Activated naive CD8-positive, alpha-beta T cell (primary cell): Measurements from ENCODE around the gene PSMG4.

Source experiments
- H3K27ac Mint-ChIP-seq: one replicate; pipeline ENCODE4 v1.8.0; 2021; ENCODE audit warnings: mixed read lengths
- H3K27me3 Mint-ChIP-seq: one replicate; pipeline ENCODE4 v1.8.0; 2021; ENCODE audit warnings: mixed read lengths
- H3K36me3 Mint-ChIP-seq: one replicate; pipeline ENCODE4 v1.8.0; 2021; ENCODE audit warnings: mixed read lengths
- H3K4me1 Mint-ChIP-seq: one replicate; pipeline ENCODE4 v1.8.0; 2021; ENCODE audit warnings: low read depth, mixed read lengths
- H3K4me3 Mint-ChIP-seq: one replicate; pipeline ENCODE4 v1.8.0; 2021; ENCODE audit warnings: mild to moderate bottlenecking, mixed read lengths
- H3K9me3 Mint-ChIP-seq: one replicate; pipeline ENCODE4 v1.8.0; 2021; ENCODE audit warnings: low read depth, mixed read lengths

PSMG4 gene

DNA sequence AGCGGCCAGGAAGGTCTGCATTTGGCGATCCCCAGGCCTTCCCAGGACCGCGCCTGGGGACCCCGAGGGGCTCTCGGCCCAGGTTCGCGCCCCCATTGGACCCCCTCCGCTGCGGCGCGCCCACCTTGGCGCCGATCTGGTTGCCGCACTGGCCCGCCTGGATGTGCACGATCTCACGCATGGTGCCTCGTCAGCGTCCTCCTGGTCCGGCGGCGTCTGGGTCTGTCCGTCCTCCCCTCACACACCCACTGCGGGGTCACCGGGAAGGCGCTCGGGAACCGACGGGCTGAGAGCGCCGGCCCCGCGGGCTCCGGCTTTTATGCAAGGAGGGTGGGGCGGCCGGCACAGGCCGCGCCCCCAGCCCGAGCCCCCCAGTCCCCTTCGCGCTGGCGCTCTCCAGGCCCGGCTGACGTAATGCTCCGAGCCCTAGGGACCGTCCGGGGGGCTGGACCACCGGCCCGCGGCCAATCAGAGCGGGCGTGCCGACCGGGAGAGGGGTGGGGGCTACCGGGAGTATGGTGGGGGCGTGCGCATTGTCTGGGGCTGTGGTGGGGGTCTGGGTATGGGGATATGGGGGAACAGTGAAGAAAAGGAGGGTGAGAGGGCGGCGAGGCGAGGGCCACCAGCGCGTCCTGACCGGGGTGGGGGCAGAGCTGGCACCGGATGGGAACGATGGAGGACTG, 31.2 kb upstream of the PSMG4 start, which contains the start of gene TUBB2B:
Gene TUBB2B (minus strand): TSS at position 291 of the 683 bp plus-strand sequence. CDS start 110 bp downstream, at position 181.
- no peaks in the 10 kb centered on the region for H3K9me3 Mint-ChIP-seq
- H3K27me3 Mint-ChIP-seq: peaks cover 35% of the 10 kb centered on the region
- H3K36me3 Mint-ChIP-seq: no peaks in the 10 kb centered on the region
- peak within 1 kb of the TSS; percentile 88 for H3K4me3 Mint-ChIP-seq
- peaks cover 45% of the 10 kb centered on the region for H3K4me1 Mint-ChIP-seq
- H3K27ac Mint-ChIP-seq: no peak within 1 kb of the TSS

DNA sequence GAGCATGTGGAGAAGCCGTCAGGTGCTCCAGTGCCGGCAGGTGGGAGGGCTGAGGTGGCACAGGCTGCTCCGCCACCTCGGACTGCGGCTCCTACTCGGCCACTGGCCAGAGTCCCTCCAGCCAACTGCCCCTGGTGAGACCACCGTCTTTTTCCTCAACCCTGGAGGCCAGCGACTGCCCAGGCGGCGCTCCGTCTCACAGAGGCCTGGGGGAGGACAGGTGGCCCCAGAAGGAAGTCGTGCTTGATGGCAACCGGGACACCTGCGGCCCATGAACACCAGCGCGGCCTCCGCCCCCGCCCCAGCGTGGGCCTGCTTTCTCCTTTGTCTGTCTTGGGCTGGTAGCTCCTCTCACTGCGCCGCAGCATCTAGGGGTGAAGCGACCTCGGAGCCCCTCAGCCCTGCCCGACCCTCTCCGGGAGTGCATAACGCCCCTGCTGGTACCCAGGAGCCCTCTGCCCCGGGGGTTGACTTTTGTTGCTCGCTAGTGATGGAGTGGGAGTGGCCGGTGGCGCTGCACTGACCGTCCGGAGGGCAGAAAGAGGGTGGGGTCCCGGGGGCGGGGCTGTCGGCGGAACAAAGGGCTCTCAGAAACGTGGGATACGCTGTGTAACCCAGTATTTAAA, 30.6 kb upstream of the PSMG4 start:
- Mint-ChIP-seq H3K9me3 (no peaks in the 10 kb centered on the region), H3K27ac (no peak overlapping the region), H3K4me1 (peaks cover 46% of the 10 kb centered on the region), H3K4me3 (peak overlapping the region; percentile 88), H3K36me3 (no peaks in the 10 kb centered on the region), H3K27me3 (peaks cover 42% of the 10 kb centered on the region)

DNA sequence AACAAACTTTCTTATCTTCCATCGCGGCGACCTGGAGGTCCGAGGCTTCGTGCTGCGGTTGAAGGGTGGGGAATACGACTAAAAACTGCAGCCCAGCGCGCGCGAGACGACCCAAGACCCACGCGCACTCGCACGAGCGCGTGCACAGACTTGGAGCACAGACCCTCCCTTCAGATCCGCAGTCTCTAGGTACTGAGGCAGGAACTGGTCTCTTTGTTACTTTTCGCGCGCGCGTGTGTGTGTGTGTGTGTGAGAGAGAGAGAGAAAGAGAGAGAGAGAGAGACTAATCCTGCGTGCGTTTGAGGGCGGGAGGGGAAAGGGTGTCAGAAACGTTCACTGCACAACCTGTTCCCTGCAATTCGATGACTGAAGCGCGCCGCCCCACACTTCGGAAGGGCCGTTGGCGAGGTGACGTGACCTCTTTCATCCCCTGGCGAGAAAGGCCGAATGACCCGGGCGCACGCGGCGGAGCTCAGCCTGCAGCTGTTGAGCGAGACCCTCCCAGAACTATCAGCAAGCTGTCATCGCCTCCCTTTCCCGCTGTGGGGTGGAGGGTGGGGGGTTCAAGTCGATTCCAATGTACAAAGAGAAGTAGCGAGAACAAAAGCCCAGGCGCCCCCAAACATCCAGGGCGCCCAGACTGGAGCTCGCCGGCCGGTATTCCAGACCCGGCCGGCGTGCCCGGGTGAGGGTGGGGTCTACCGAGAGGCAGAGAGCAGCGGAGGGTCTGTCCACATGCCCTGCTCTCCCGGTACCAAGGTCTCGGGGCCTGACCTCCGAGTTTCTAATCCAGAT, 29.8 kb upstream of the PSMG4 start:
- Mint-ChIP-seq H3K27ac (peak overlapping the region; percentile 16), H3K9me3 (no peaks in the 10 kb centered on the region), H3K27me3 (peaks cover 48% of the 10 kb centered on the region), H3K36me3 (no peaks in the 10 kb centered on the region), H3K4me3 (peak overlapping the region; percentile 88), H3K4me1 (peaks cover 46% of the 10 kb centered on the region)

DNA sequence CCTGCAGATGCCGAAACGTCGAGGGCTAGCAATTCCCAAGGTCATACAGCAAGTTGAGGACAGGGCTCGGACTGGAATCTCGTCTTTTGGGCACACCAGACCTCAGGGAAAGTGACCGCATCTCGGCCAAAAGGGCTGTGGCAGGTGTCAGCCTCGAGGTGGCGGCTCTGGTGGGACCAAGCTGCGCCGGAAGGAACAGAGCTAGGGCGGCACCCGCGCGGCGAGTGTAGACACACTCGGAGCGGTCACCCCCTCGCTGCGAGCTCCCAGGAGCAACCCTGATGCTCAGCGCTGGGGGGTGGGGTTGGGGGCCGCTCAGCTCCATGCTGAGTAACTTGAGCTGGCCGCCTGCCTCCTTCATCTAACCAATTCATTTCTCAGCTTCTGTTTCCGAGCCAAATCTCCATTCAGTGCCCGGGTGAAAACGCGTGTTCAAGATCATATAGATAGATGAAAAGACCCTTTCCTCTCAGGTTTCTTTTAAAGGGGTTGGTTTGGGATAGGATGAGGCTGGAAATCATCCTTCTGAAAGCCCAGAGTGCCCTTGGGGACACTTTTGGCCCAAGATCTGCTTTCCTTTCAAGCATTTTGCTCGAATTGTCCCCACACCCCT, 29.1 kb upstream of the PSMG4 start:
- Mint-ChIP-seq H3K9me3 (no peaks in the 10 kb centered on the region), H3K4me1 (peaks cover 46% of the 10 kb centered on the region), H3K36me3 (peaks cover 2% of the 10 kb centered on the region), H3K27me3 (peaks cover 50% of the 10 kb centered on the region), H3K27ac (no peak overlapping the region), H3K4me3 (peak overlapping the region; percentile 68)

DNA sequence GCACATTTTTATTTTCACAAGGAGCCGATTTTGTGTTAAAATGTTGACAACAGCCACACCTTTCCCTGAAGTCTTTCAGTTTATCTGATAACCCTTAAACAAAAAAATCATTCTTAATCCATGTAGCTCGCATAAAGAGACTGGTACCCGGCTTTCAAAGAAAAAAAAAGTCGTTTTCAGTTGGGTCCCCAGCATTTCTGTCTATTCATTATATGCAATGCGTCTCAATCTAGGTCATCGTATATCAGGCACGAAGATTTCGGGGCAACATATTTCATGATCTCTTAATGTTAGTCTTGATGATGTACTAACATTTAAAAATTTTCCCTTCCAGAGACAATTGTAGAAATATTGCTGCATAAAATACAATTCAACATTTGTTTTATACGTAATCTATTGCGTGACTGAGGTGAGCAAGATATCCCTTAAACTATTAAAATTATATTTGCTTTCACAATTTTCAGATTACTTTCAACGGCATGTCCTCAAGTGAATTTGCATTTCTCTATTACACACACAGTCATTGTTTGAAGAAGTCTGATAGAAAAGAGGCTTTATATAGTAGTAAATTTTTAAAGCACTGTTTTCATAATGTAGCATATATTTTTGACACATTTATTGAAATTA, 28.4 kb upstream of the PSMG4 start:
- H3K4me3 Mint-ChIP-seq: peak overlapping the region; percentile 68
- H3K36me3 Mint-ChIP-seq: peaks cover 2% of the 10 kb centered on the region
- no peaks in the 10 kb centered on the region for H3K9me3 Mint-ChIP-seq
- peaks cover 50% of the 10 kb centered on the region for H3K27me3 Mint-ChIP-seq
- H3K4me1 Mint-ChIP-seq: peaks cover 46% of the 10 kb centered on the region
- H3K27ac Mint-ChIP-seq: no peak overlapping the region

DNA sequence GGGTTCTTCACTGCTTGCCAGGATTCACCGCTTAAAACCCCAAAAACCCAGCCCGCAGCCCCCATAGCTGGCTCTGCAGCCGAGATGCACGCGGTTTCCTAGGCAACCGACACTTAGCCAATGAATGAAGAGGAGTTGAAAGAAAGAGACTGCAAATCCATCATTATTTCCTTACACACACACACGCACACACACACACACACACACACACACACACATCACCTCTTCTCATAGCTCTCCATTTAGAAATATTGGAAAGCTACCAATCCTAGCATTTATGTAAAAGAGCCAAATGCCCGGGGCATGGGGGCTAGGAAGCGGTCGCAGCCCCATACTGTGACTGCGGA, 27.9 kb upstream of the PSMG4 start:
- H3K27me3 Mint-ChIP-seq: peaks cover 53% of the 10 kb centered on the region
- H3K4me3 Mint-ChIP-seq: peak overlapping the region; percentile 68
- peaks cover 2% of the 10 kb centered on the region for H3K36me3 Mint-ChIP-seq
- no peaks in the 10 kb centered on the region for H3K9me3 Mint-ChIP-seq
- peaks cover 46% of the 10 kb centered on the region for H3K4me1 Mint-ChIP-seq
- H3K27ac Mint-ChIP-seq: no peak overlapping the region

DNA sequence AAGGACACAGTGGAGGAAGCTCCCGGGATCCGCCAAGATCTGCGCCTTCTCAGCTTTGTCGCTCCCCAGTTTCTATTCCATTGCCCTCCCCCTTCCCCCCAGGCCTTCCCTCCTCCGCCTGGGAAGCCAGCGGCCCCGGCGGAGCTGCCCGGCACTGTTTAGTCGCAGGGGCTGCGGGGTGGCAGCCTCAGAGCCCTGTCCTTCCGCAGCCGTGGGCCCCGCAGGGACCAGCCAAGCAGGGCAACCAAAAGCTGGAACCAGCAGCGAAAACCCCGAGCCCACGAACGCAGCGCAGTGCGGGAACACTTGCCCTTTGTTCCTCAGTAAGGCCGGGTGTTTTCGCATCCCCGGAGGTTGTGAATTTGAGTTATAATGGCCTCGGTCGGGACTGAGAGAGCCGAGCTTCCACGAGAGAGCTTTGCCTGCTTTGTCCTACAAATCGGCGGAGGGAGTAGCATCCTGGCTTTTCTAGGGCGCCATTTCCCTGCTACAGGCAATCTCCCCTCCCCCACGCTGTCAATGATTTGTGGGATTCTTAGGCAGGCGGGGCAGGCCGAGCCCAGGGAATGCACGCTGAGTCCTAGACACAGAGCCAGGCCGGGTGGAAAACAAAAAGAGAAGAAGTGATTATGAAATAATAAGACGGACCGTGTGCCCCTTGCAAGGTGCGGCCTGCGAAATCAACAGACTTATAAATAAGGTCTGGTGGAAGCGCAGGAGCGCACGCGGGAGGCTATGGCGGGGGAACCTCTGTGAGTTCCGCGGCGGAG, 27.3 kb upstream of the PSMG4 start:
- H3K27ac Mint-ChIP-seq: no peak overlapping the region
- peak overlapping the region; percentile 75 for H3K4me3 Mint-ChIP-seq
- peaks cover 57% of the 10 kb centered on the region for H3K27me3 Mint-ChIP-seq
- no peaks in the 10 kb centered on the region for H3K9me3 Mint-ChIP-seq
- H3K4me1 Mint-ChIP-seq: peaks cover 46% of the 10 kb centered on the region
- peaks cover 2% of the 10 kb centered on the region for H3K36me3 Mint-ChIP-seq

DNA sequence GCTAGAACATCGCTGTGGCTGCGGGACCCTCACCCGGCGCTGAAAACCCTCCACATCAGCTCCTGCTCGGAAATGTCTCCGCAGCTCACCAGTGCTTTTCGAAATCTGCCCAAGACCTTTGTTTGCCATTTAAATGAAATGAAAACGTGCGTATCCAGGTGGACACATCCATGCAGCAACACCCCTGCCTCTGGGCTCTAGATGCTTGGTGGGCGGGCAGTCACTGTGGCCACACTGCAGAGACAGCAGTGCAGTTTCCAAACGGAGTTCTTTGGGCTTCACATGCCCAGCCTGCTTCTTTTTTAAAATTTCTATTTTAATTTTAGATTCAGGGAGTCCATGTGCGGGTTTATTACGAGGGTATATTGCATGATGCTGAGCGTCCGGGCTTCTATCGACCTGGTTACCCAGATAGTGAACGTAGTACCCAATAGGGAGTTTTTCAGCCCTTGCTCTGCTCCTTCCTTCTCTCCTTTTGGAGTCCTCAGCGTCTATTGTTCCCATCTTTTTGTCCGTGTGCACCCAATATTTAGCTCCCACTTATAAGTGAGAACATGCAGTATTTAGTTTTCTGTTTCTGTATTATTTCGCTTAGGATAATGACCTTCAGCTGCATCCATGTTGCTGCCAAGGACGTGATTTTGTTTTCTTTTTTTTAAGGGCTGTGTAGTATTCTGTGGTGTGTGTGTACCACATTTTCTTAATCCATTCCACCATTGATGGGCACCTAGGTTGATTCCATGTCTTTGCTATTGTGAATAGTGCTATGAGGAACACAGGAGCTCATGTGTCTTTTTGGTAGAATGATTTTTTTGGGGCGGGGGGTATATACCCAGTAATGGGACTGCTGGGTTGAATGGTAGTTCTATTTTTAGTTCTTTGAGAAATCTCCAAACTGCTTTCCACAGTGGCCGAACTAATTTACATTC, 26.5 kb upstream of the PSMG4 start:
- Mint-ChIP-seq H3K36me3 (peaks cover 2% of the 10 kb centered on the region), H3K27ac (no peak overlapping the region), H3K4me1 (peaks cover 41% of the 10 kb centered on the region), H3K9me3 (no peaks in the 10 kb centered on the region), H3K27me3 (peaks cover 59% of the 10 kb centered on the region), H3K4me3 (peak overlapping the region; percentile 75)

DNA sequence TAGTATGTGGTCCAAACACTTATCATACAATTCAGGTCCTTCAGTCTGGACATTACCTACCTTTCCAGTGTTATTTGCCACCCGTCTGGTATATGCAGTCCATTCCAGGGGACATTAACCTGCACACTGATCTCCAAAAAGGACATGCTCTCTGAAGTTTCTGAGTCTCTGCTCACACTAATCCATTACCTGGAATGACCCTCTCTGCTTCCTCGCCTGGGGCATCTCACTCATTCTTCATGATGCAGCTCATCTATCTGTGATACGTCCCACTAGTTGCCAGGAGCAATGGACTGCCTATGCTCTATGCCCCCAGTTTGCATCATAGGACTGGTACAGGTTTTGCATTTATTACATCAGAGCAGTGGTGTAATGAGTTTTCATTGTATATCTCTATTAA, 25.4 kb upstream of the PSMG4 start:
- H3K4me1 Mint-ChIP-seq: peaks cover 35% of the 10 kb centered on the region

DNA sequence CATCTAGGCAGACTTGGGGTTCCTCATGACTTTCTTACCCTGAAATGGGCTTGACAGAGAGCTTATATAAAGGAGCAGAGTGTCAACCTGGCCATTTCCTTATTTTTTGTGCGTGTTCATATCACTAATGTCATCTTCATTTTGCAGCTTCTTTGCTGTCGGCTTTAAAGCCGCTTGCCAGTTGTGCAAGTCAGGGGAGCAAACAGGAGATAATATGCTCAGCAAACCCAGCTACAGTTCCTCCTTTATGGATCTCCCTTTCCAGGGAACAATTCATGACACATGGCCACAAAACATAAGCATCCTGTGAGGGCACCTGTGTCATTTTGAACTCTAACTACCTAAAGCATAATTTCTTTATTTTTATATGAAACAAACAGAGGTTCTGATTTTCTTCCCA, 24.8 kb upstream of the PSMG4 start:
- Mint-ChIP-seq H3K9me3 (no peaks in the 10 kb centered on the region), H3K4me3 (no peak overlapping the region), H3K36me3 (peaks cover 2% of the 10 kb centered on the region), H3K27ac (no peak overlapping the region), H3K27me3 (peaks cover 60% of the 10 kb centered on the region), H3K4me1 (peaks cover 31% of the 10 kb centered on the region)

More for the DNA sequence above, 25.4 kb upstream of the PSMG4 start:
- no peak overlapping the region for H3K4me3 Mint-ChIP-seq
- H3K27ac Mint-ChIP-seq: no peak overlapping the region
- no peaks in the 10 kb centered on the region for H3K9me3 Mint-ChIP-seq
- H3K27me3 Mint-ChIP-seq: peaks cover 62% of the 10 kb centered on the region
- H3K36me3 Mint-ChIP-seq: peaks cover 2% of the 10 kb centered on the region

DNA sequence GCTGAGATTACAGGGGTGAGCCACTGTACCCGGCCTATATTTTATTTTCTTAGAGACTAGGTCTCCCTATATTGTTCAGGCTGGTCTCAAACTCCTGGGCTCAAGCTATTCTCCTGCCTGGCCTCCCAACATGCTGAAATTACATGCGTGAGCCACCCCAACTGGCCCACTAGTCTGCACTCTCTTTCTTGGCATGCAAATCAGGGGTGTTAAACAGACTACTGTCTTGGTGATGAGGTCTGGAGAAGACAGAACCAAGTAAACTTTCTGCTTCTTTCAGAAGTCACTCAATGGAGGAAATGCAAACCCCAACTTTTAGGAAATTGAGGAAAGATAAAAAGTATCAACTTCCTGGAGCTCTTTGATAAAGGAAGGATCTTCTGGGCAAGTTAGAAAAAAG, 23.3 kb upstream of the PSMG4 start:
- no peak overlapping the region for H3K4me3 Mint-ChIP-seq
- H3K36me3 Mint-ChIP-seq: peaks cover 2% of the 10 kb centered on the region
- no peaks in the 10 kb centered on the region for H3K9me3 Mint-ChIP-seq
- peaks cover 18% of the 10 kb centered on the region for H3K4me1 Mint-ChIP-seq
- no peak overlapping the region for H3K27ac Mint-ChIP-seq
- peaks cover 48% of the 10 kb centered on the region for H3K27me3 Mint-ChIP-seq

DNA sequence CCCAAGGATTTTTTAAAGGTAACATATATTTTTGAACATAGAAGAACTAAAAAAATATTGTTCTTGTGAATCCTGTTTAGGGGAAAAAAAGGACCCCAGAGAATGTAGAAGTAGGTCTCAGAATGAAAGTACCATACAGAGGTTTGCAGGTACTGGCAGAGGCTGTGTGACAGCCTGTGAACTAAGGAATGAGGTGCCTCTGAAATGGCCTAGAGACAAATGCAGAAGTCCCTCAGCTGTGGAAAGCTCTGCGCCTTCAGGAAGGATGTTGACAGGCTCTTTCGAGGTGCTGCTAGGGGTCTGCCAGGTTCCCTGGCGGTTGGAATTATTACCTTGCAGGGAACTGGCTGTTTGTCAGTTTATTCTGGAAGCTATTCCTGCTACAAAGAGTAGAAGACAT, 22.7 kb upstream of the PSMG4 start:
- H3K36me3 Mint-ChIP-seq: peaks cover 2% of the 10 kb centered on the region
- peaks cover 43% of the 10 kb centered on the region for H3K27me3 Mint-ChIP-seq
- no peaks in the 10 kb centered on the region for H3K9me3 Mint-ChIP-seq
- H3K4me3 Mint-ChIP-seq: no peak overlapping the region
- H3K4me1 Mint-ChIP-seq: peaks cover 13% of the 10 kb centered on the region
- no peak overlapping the region for H3K27ac Mint-ChIP-seq
